Endothelial cell of umbilical vein (primary cell): ENCODE data around the gene PAX3. TPM values are rescaled to one million over a fixed set of nuclear protein-coding genes. Genes with fewer than 3 reads are reported as not detected.

Experiments
- BruUV-seq: library from RNA; stranded (reverse); fragments of 400-500 nt; replicated peaks from 2 replicates; lab custom pipeline; 2021; lab: Mats Ljungman, UMichigan
- CTCF ChIA-PET: fragments of 300-600, 350-600 bp; sonication (Branson Sonifier 250); formaldehyde crosslinking; loops from one replicate; lab custom pipeline; 2021; ENCODE audit warnings: antibody characterized with exemption, inconsistent platforms; lab: Charles Lee
- POLR2A ChIA-PET: fragments of 300-600, 350-600 bp; sonication (Branson Sonifier 250); formaldehyde crosslinking; loops from one replicate; lab custom pipeline; 2021; ENCODE audit warnings: antibody characterized with exemption, inconsistent platforms; lab: Charles Lee
- DNase-seq: peaks from one replicate; pipeline ENCODE4 v3.0.0-alpha.2; 2011; ENCODE audit warnings: low read depth, low spot score
- FAIRE-seq: peaks from 2 replicates; lab custom pipeline; 2011; peaks lifted over from hg19 to GRCh38; lab: Jason Lieb, UNC
- H2AFZ ChIP-seq: 2 replicates; pipeline ENCODE4 v1.6.0; 2012; ENCODE audit warnings: low read depth, low read length, control low read depth, inconsistent platforms
- H3K27ac ChIP-seq: 2 replicates; pipeline ENCODE4 v1.5.1; 2011; ENCODE audit warnings: low read depth, mild to moderate bottlenecking, control low read depth, low read length, moderate library complexity; ENCODE audit not compliant: insufficient read depth
- H3K27me3 ChIP-seq, 2 experiments: 2 replicates each; pipeline versions ENCODE4 v1.6.0 to v1.6.1; 2011; ENCODE audit warnings: low read length in 2 of 2, mixed read lengths in 1 of 2; ENCODE audit not compliant: control insufficient read depth in 2 of 2, insufficient read depth in 2 of 2
- H3K36me3 ChIP-seq, 2 experiments: 2 replicates in 1 of 2; 3 replicates in 1 of 2; pipeline ENCODE4 v1.5.1; 2011; ENCODE audit warnings: low read length in 2 of 2, mild to moderate bottlenecking in 1 of 2, moderate library complexity in 1 of 2; ENCODE audit not compliant: control insufficient read depth in 2 of 2, insufficient read depth in 2 of 2; ENCODE audit errors: extremely low read depth in 1 of 2
- H3K4me1 ChIP-seq: 3 replicates; pipeline ENCODE4 v1.5.1; 2011; ENCODE audit warnings: mild to moderate bottlenecking, low read length; ENCODE audit not compliant: control insufficient read depth, insufficient read depth; ENCODE audit errors: extremely low read depth
- H3K4me2 ChIP-seq: 2 replicates; pipeline ENCODE4 v1.6.1; 2011; ENCODE audit warnings: low read length, control low read depth, mixed read lengths; ENCODE audit not compliant: insufficient read depth
- H3K4me3 ChIP-seq, 3 experiments: fragments of 200-600 bp in 1 of 3; sonication (generic), shearing (Covaris generic) in 1 of 3; replicated peaks in 1 of 3; 2 replicates each; pipeline ENCODE4 v1.5.1; 2011 to 2016; ENCODE audit warnings: control low read depth in 3 of 3, low read length in 3 of 3, mild to moderate bottlenecking in 2 of 3, inconsistent platforms in 1 of 3, low read depth in 1 of 3, moderate library complexity in 1 of 3; ENCODE audit not compliant: insufficient read depth in 1 of 3
- H3K79me2 ChIP-seq: 2 replicates; pipeline ENCODE4 v1.6.0; 2012; ENCODE audit warnings: low read length, inconsistent platforms; ENCODE audit not compliant: control insufficient read depth, insufficient read depth
- H3K9ac ChIP-seq: replicated peaks from 2 replicates; pipeline ENCODE3; 2011; ENCODE audit warnings: low read length, control low read depth; ENCODE audit not compliant: insufficient read depth; ENCODE audit errors: extremely low read depth
- H3K9me1 ChIP-seq: replicated peaks from 3 replicates; pipeline ENCODE4 v1.6.0; 2011; ENCODE audit warnings: mild to moderate bottlenecking, low read length; ENCODE audit not compliant: control insufficient read depth, insufficient read depth; ENCODE audit errors: extremely low read depth
- H3K9me3 ChIP-seq: replicated peaks from 2 replicates; pipeline ENCODE4 v1.5.1; 2012; ENCODE audit warnings: low read length, inconsistent platforms; ENCODE audit not compliant: control insufficient read depth, insufficient read depth
- H4K20me1 ChIP-seq: replicated peaks from 2 replicates; pipeline ENCODE3; 2011; ENCODE audit warnings: mild to moderate bottlenecking, low read length; ENCODE audit not compliant: control insufficient read depth, insufficient read depth; ENCODE audit errors: extremely low read depth
- EZH2 ChIP-seq: IDR thresholded peaks from 2 replicates; pipeline ENCODE4 v1.6.1; 2012; ENCODE audit warnings: borderline replicate concordance, low read depth, mild to moderate bottlenecking, moderate library complexity, low read length, inconsistent platforms; ENCODE audit not compliant: severe bottlenecking
- FOS ChIP-seq: IDR thresholded peaks from 2 replicates; pipeline ENCODE4 v1.6.1; 2011; ENCODE audit warnings: mild to moderate bottlenecking, low read length, moderate library complexity, borderline replicate concordance; ENCODE audit not compliant: insufficient read depth
- GATA2 ChIP-seq: IDR thresholded peaks from 2 replicates; pipeline ENCODE4 v1.7.0; 2011; ENCODE audit warnings: low read depth, mild to moderate bottlenecking, moderate library complexity, mixed read lengths, low read length; ENCODE audit not compliant: insufficient read length, insufficient read depth
- JUN ChIP-seq: IDR thresholded peaks from 2 replicates; pipeline ENCODE4 v1.6.1; 2011; ENCODE audit warnings: borderline replicate concordance, low read depth; ENCODE audit not compliant: insufficient read length, insufficient read depth
- MAX ChIP-seq: IDR thresholded peaks from 2 replicates; pipeline ENCODE4 v1.6.1; 2011; ENCODE audit not compliant: insufficient read depth, insufficient read length
- MYC ChIP-seq: IDR thresholded peaks from one replicate; pipeline ENCODE4 v1.6.1; 2011; ENCODE audit warnings: mild to moderate bottlenecking, low read depth, low read length
- POLR2A ChIP-seq: IDR thresholded peaks from 2 replicates; pipeline ENCODE4 v1.6.1; 2012; ENCODE audit warnings: low read depth, mild to moderate bottlenecking, control low read depth, low read length
- POLR2AphosphoS5 ChIP-seq: IDR thresholded peaks from 2 replicates; pipeline ENCODE4 v1.6.1; 2012; ENCODE audit warnings: low read depth, mild to moderate bottlenecking, control low read depth, low read length, moderate library complexity; ENCODE audit not compliant: insufficient read depth
- dilution Hi-C: fragments of 300-500 bp; cut with MboI; formaldehyde crosslinking; loops from one replicate; pipeline ENCODE4 v1.15.0; 2019; ENCODE audit warnings: low sequenced_read_pairs; ENCODE audit not compliant: extremely low pct_ligation_motif_present
- intact Hi-C: fragments of 100-400 bp; cut with micrococcal nuclease; formaldehyde crosslinking; loops from one replicate; pipeline ENCODE4 v1.10.0; 2022
- polyA plus RNA-seq, 4 experiments: library from polyadenylated mRNA; depleted of rRNA in 3 of 4; stranded (reverse) in 3 of 4; unstranded in 1 of 4; fragments of >200 nt; gene quantifications; 2 replicates each; pipeline versions ENCODE4 v1.2.1 to v1.2.3, GENCODE V29; 2011 to 2012; ENCODE audit warnings: missing spikeins in 1 of 4
- total RNA-seq: library from RNA; stranded (reverse); gene quantifications from 2 replicates; pipeline ENCODE4 v1.2.3, GENCODE V29; 2021
- TF ChIP-seq, protein P1 (sequence below), 2 donors: IDR thresholded peaks; 1 replicate in 1 of 2; 2 replicates in 1 of 2; pipeline ENCODE4 v1.5.1; 2011; ENCODE audit warnings: low read length in 2 of 2, mild to moderate bottlenecking in 2 of 2, moderate library complexity in 2 of 2, control low read depth in 1 of 2, inconsistent platforms in 1 of 2, low read depth in 1 of 2; ENCODE audit not compliant: insufficient read depth in 1 of 2; ENCODE audit errors: extremely low read depth in 1 of 2

PAX3 gene
- total and polyA plus RNA-seq, 2 donors (not counting 3 experiments of a cell fraction or from before 2014, with no cell fraction given) = not detected

- Histone ChIP-seq H4K20me1 (no peaks in the 10 kb centered on the region), H3K4me3 (no peak overlapping the region), H3K9me3 (no peaks in the 10 kb centered on the region), H3K36me3 (no peaks in the 10 kb centered on the region), H3K27ac (no peak overlapping the region), H3K4me2 (no peak overlapping the region), H2AFZ (no peak overlapping the region), H3K27me3 (no peaks in the 10 kb centered on the region), H3K79me2 (no peaks in the 10 kb centered on the region), H3K4me1 (no peaks in the 10 kb centered on the region), H3K9me1 (no peaks in the 10 kb centered on the region), H3K9ac (no peak overlapping the region)
- FAIRE-seq (no peak), DNase-seq (no peak)
- ChIA-PET POLR2A (no interaction called here), CTCF (interaction anchor here (1.2 to 2.4 kb wide), 3 partner anchors 10 to 45 kb away, joined by 3 to 6 read pairs (median 5); no protein-coding TSS in a partner anchor)
- dilution Hi-C loops = no loop called here
- intact Hi-C loops = no loop called here
- no TSS peak for BruUV-seq
- no peak for TF ChIP-seq MAX
- TF ChIP-seq, protein P1, sequence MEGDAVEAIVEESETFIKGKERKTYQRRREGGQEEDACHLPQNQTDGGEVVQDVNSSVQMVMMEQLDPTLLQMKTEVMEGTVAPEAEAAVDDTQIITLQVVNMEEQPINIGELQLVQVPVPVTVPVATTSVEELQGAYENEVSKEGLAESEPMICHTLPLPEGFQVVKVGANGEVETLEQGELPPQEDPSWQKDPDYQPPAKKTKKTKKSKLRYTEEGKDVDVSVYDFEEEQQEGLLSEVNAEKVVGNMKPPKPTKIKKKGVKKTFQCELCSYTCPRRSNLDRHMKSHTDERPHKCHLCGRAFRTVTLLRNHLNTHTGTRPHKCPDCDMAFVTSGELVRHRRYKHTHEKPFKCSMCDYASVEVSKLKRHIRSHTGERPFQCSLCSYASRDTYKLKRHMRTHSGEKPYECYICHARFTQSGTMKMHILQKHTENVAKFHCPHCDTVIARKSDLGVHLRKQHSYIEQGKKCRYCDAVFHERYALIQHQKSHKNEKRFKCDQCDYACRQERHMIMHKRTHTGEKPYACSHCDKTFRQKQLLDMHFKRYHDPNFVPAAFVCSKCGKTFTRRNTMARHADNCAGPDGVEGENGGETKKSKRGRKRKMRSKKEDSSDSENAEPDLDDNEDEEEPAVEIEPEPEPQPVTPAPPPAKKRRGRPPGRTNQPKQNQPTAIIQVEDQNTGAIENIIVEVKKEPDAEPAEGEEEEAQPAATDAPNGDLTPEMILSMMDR (IDR thresholded peaks at IDR 0.05; ENCODE audit: extremely low read depth in 1 of 2, insufficient read depth in 1 of 2, low read depth in 1 of 2, low read length in 2 of 2) = no peak
- TF ChIP-seq POLR2AphosphoS5 = no peak
- no peak for TF ChIP-seq GATA2
- no peak for TF ChIP-seq JUN
- no peak for TF ChIP-seq POLR2A
- TF ChIP-seq MYC = no peak
- no peak for TF ChIP-seq EZH2
- TF ChIP-seq FOS = no peak
Measured at GRCh38 chr2:222272446-222273015, 26.3 kb downstream of the PAX3 start.
